GM11168 (cell line): Measurements from ENCODE around the gene FMNL2.
"Not testable (repeated sequence)": the region's sequence is repeated elsewhere in the genome, so short reads cannot be mapped to it uniquely, and the experiment has no call there.

ENCODE experiments used
- in situ Hi-C: fragments of 300-500 bp; cut with MboI; formaldehyde crosslinking; loops from one replicate; pipeline ENCODE4 v1.12.0; 2022; ENCODE audit warnings: low sequenced_read_pairs; ENCODE audit not compliant: unreplicated experiment

FMNL2 gene

DNA sequence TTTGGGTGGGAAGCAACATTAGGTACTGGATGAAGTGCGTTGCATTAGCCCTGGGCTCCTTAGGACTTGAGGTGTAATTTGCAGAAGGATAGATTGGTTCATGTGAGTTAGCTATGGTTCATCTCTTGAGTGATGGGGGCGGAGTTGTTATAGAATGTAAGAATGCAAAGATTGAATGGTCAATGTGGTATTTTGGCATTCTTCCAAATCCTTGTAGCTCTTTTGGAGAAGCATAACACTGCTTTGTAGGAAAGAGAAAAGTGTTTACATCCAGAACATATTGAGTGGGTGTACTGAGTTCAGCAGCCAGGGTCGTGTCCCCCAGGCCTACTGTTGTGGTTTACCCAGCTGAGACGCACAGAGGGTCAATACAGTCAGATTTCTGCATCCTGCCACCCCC, 173.5 kb downstream of the FMNL2 start:
- in situ Hi-C loops = no loop called here

DNA sequence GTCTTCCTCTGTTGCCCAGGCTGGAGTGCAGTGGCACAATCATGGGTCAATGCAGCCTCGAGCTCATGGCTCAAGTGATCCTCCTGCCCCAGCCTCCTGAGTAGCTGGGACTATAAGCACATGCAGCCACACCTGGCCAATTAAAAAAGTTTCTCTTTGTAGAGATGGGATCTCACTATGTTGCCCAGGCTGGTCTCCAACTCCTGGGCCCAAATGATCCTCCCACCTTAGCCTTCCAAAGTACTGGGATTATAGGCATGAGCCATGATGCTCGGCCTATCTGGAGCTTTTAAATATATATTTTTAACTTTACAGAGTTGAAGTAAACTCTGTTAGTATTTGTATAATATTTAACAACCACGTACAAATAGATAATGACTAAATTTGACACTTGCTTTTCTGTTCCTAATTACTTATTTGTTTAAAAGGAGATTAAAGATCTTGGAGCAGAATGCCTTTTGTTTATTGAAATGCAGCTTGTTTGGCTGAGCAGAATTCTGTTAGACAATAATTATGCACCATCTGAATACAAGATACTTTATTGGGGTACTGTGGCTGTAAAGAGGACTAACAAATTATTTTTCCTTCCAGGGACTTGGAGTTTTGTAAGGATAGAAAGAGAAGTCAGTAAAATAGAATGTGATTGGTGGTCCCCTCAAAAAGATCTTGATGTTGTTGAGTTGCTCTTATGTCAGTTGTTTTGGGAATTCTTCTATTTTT, 175.0 kb downstream of the FMNL2 start:
- in situ Hi-C loops = no loop called here

DNA sequence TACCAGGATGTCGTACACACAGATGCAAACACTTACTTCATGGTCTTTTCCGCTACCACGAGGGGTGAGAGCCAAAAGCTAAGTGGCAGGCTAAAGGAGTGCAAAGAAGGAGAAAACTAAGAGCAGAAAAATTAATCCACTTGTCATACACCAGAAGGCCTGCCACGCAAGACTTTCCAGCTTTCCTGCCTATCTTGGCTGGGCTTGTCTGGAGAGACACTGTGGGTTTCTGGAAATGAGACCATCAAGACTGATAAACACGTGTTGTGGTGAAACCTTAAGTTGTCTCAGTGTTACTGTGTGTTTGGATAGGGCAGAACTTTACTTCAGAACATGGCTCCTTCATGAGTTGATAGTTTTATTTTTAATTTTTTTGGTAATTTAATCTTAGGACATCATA, 175.6 kb downstream of the FMNL2 start:
- in situ Hi-C loops = no loop called here

DNA sequence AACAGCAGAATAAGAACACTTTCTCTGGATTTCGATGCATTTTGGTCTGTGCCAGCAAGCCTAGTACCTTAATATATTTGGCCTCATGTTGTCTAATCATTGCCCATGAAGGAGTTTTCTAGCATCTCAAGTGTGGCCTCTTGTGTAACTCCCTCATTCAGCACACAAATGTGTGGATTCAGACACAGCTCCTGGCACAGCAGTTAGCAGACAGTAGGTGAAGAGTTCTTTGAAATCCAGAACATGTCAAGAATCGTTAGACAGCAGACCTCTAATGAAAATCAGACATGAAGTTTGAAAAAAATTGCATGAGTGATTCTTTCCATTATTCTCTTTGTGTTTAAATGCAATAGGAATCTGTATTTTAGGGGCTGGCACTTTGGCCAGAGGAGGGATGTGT, 177.0 kb downstream of the FMNL2 start:
- in situ Hi-C loops = no loop called here

DNA sequence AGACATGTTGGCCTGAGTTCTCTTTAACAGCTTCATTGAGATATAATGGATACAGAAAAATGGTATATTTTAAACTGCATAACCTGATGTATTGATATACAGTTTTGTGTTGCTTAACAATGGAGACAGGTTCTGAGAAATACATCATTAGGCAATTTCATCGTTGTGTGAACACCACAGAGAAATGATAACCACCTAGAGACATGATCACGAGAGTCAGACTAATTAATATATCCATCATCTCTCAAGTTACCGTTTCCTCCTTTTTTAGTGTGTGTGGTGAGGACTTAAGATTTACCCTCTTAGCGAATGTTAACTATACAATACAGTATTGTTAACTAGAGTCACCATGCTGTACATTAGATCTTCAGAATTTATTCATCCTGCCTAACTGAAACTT, 178.1 kb downstream of the FMNL2 start:
- in situ Hi-C loops = no loop called here

DNA sequence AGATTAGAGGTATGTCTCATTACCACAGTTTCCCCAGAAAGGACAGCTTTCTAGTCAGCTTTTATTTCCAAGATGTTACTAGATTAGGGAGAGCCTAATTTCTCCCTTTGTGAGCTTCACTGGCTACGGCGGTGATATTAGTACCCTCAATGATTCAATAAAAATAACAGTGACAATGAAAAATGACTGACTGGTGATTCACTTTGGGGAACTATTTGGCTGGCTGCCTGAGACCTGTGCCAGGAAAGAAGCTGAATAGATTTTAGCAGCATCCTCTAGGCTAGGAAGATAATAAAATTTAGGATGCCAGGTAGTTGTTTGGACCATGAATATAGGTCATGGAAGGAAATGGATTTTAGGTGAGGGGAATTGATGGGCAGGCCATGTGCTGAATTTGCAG, 178.7 kb downstream of the FMNL2 start:
- in situ Hi-C loops = no loop called here

DNA sequence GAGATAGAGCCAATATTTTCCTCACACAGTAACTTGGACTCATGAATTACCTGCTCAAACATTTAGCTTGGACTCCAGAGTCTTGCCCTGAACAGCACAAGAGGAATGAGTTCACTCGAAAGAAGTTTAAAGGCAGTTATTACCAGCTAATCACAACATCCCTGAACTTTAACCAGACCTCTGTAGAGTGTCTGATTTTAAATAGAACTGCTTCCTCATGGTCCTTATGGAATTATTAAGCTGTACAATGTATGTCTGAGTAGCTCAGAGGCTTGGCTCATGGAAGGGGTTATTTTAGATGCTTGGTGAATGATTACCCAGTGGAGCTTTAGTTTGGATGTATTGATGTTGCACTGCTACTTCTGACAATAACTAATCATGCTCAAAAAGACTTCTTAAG, 183.1 kb downstream of the FMNL2 start:
- in situ Hi-C loops = no loop called here

DNA sequence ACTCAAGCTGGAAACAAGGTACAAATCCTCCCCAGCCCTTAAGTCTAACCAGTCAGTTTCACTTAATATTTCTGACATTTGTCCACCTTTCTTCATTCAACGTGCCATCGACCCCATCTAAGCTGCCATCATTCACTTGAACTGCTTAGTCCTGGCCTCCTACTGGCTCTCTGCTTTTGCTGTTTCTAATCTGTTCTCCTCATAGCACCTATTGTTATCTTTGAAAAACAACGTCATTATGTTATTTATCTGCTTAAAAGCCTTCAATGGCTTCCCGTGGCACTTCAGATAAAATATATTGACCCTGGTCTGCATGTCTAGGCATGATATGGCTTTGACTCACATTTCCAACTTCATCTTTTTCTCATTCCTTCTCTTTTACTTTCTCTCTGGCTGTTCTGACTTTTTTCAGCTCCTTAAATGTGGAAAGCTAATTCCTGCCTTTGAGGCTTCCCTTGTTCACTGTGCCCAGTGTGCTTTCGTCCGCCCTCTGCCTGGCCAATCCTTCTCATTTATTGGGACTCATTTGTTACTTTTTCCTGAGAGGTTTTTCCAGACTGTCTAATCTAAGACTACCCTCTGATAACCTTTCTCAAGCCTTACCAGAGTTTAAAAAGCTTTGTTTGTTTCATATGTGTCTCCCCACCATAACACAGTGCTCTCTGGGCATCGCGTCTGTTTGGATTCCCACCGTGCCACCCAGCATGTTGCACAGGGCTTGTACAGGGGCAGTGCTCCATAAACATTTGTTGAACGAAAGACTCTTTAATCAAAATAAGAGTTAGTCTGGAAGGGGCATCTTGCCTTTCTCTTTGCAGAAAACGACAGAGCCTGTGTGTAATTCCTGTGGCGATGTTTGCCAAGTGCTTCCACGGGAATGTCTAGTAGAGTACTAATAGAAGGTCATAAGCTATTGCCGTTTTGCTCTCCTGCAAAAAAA, 183.9 kb downstream of the FMNL2 start:
- in situ Hi-C loops = no loop called here

DNA sequence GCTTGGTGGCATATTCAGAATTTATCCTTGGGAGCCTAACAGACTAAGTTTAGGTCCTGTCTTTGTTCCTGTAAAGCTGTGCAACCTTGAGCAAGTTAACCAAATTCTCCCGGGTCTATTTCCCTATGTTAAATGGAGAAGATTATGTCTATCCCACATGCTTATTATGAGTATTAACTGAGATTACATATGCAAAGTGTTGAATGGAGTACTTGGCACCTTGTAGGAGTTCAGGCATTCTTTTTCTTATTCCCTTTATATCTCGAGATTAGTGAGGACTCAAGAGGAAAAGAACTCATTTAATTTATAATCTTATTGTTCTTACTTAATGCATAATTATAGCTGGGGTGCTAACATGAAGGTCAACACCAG, 184.6 kb downstream of the FMNL2 start:
- in situ Hi-C loops = no loop called here

DNA sequence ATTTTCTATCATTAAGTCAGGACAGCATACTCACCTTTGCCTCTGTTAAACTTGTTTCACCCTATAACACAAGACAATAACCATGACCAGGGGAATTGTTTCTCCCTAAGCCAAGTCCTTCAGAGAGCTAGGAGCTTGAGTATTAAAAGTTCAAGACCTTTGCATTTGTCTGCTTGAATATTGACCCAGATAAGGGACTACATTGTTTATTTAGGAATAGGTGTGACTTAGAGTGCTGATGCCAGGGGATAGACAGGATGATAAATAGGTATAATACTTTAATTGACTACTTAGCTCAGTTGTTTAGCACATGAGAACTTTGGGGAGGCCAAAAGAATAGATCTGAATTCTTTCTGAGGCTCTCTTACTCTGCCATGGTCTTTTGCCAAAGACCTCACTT, 185.8 kb downstream of the FMNL2 start:
- in situ Hi-C loops = no loop called here

DNA sequence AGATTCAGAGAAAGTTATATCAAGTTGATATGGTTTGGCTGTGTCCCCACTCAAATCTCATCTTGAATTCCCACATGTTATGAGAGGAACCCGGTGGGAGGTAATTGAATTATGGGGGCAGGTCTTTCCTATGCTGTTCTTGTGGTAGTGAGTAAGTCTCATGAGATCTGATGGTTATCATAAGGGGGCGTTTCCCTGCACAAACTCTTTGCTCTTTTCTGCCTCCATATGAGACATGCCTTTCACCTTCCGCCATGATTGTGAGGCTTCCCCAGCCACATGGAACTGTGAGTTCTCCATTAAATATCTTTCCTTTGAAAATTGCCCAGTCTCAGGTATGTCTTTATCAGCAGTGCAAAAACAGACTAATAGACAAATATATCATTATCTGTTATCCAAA, 187.5 kb downstream of the FMNL2 start:
- in situ Hi-C loops = not testable (repeated sequence)

DNA sequence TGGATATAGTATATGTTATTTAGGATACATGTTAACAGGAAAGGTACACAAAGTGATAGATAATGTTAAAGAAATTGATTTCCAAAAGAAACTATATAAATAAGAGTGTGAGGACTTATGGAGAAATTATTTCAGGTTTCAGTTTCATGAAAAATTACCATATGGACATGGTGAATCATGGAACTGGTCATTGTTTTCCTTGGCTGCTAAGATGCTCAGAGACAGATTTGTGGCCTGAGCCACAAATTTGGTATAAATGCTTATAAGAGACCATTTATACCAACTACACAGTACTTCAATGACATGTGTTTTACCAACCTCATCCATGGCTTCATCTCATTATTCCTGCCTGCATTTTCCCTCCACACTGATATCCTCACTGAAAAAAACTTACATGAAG, 188.1 kb downstream of the FMNL2 start:
- in situ Hi-C loops = no loop called here

DNA sequence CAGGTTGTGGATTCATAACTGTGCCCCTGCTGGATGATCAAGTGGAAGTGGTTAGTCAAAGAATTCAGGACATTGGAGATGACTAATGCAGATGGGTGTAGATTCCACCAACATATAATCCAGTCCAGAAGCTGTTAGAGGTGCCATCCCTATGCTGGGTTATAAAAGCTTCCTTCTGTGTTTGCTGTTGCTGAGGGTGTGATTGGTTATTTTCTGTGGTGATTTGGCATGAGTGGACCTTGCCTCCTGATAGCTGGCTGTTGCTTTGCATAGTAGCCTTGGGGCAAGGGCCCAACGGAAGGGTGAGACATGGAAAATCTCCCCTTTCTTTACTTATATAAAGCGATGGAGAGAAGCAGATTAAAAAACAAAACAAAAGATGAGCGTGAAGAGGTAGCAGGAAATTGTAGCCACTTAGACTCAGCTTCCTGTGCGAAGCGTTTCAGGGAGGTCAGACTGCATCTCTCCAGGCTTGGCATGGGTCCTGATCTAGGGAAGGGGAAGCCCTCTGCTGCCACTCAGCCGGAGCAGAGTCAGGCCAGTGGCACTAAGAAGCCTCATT, 190.4 kb downstream of the FMNL2 start:
- in situ Hi-C loops = no loop called here

DNA sequence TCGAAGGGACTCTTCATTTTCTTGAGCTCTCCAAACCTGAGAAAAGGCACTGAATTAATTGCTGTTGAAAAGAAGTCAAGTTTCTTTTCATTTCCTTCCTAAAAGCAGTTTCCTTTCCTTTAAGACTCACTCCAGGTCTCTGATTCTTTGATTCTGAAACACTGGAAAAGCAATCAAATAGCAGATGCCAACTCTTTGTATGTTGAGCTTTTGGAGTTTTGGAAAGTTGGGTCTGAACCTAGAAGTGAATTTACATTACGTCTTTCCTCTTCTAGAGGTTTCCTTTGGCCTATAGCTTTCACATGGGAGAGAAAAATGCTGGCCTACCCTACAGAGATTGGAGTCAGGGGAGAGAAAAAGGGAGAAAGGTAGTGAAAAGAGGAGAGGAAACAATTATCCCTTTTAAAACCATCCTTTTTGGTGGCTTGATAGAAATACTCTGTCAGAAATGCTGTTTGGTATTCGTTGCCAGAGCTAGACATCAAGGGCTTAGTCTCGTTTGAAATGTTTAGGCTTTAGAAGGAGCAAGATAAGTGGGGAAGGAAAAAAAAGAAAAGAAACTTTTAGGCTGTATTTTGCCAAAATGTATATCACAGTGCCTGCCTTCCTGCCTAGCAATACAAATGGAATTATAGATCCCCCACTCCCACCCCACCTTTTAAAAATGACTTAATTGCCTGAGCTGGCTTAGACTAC, 194.6 kb downstream of the FMNL2 start:
- in situ Hi-C loops = no loop called here

DNA sequence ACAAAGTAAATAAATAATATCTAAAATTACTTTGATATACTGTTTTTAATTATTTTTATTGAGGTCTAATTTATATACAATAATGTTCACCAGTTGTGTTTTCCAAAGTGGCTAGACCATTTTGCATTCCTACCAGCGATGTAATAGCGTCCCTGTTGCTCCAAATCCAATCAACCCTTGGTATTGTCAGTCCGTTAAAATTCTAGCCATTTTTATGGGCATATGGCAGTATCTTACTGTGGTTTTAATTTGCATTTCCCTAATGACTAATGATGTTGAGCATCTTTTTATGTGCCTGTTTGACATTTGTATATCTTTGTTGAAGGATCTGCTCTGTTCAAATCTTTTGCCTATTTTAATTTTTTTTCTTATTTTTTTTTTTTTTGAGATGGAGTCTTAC, 197.3 kb downstream of the FMNL2 start:
- in situ Hi-C loops = no loop called here

DNA sequence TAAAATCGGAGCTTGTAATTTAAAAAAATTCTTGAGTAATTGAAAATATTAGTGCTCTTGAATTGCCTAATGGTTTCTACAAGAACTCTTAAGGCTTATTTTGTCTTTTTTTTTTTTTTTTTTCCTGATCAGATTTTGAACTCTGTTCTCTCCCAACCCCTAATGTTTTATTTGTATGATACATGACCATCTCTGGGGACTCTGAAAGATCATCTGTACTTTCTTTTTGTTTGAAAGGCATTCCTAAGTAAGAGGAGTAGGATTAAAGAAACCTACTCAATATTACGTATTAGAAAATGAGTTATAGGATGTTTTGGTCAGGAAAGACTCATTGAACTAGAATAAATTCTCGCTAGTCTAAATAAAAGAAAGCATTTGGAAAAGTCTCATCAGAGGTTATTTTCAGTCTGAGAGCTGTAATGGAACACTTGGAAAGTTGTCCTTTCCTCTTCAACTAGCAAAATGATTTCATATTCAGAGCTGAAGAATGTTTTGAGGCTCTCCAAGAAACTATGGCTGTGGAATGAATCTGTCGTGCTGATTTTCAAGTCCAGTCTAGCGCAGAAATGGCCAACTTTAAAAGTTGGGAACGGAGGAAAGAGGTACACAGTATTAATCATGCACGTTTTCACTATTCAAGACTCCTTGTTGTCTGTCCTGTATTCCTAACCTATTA, 199.6 kb downstream of the FMNL2 start:
- in situ Hi-C loops = no loop called here

DNA sequence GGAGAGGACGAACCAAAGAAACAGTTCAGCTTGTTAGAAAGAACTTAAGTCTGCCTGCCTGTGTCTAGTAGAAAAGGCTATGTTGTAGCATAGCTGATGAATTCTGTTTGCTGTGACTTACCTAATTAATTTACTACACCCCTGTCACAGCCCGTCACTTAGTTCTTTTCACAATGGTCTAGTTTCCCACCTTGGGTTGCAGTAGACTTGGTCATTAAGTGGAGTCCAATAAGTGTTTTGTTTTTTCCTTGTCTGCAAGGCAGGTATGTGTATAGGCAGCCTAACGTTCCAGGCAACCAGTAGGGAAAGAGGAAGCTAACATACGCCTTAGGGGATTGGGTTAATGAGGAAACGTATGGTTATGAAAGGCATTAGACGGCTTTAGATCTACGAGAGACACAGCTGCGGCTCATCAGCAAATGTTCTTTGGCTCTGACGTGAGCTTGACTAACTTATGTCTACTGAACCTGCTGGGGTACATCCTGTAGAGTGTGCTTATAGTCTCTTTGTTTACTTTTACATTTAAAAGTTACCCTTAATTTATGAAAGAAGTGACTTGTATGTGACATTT, 202.2 kb downstream of the FMNL2 start:
- in situ Hi-C loops = no loop called here

DNA sequence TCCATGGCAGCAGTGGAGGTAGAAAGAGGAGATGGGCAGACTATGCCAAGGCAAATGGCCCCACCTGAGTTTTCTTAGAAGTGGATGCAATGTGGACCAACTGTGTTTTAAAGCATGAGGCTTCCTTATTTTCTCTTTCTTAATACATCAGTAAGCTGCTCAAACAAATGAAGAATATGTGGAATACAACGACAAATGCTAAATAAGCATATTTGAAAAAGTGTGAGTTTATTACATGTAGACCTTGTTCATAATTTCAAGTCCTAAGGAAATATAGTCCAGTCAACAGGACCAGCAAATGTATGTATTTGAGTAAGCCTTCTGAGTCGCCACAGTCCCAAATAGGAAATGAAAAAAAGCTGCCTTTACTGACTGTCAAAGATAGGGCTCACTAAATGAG, 204.4 kb downstream of the FMNL2 start:
- in situ Hi-C loops = no loop called here

DNA sequence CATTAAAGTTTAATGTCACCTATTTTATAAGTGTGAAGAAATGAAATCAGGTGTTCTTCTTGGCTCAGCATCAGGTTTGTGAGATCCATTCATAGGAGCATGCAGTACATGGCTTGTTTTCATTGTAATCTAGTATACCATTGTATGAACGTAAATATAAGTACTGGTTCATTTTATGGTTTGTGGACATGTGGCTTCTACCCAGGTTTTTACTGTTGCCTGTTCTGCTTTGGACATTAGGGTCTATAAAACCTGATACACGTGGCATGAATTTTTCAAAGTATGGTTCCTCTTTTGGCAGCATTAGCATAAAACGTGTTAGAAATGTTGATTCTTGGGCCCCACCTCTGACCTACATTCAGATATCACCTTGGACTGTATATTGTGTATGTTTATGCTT, 206.7 kb downstream of the FMNL2 start:
- in situ Hi-C loops = no loop called here
